SU-DHL-6 (cell line): Measurements from ENCODE around the gene BCL2L1.

Source experiments
- CTCF ChIP-seq: fragments of 200-600 bp; sonication (generic); IDR thresholded peaks from one replicate; pipeline ENCODE4 v1.5.1; 2017; ENCODE audit warnings: antibody characterized with exemption, mild to moderate bottlenecking, low read length, moderate library complexity; ENCODE audit not compliant: insufficient read depth, poor library complexity, severe bottlenecking
- EZH2phosphoT487 ChIP-seq: fragments of 200-600 bp; sonication (generic), shearing (Covaris generic); conservative IDR thresholded peaks from 2 replicates; pipeline ENCODE4 v1.6.1; 2018; ENCODE audit warnings: mild to moderate bottlenecking, antibody characterized with exemption, low read length, moderate library complexity, mixed read lengths

- TF ChIP-seq CTCF (no peak), EZH2phosphoT487 (no peak)
Measured at GRCh38 chr20:31680286-31681127, 42.2 kb downstream of the BCL2L1 start.
